H1 (cell line): ENCODE data around the gene GPSM1. TPM values are rescaled to one million over a fixed set of nuclear protein-coding genes. Genes with fewer than 3 reads are reported as not detected.

Source experiments
- CHD1 ChIP-seq: IDR thresholded peaks from 2 replicates; pipeline ENCODE4 v1.6.1; 2012; ENCODE audit warnings: low read depth, low read length, improper control_type of control experiment
- CREB1 ChIP-seq: IDR thresholded peaks from 2 replicates; pipeline ENCODE4 v1.6.1; 2012; ENCODE audit warnings: inconsistent platforms
- EGR1 ChIP-seq: IDR thresholded peaks from 2 replicates; pipeline ENCODE4 v1.6.1; 2011; ENCODE audit warnings: low read depth, low read length, borderline replicate concordance
- FOSL1 ChIP-seq: IDR thresholded peaks from 2 replicates; pipeline ENCODE4 v1.6.1; 2011; ENCODE audit warnings: mild to moderate bottlenecking, low read depth, low read length, moderate library complexity; ENCODE audit not compliant: insufficient read depth
- HDAC2 ChIP-seq, 2 experiments: fragments of 300-600 bp in 1 of 2; sonication (generic) in 1 of 2; IDR thresholded peaks; 2 replicates each; pipeline ENCODE4 v1.6.1; 2011 to 2012; ENCODE audit warnings: low read depth in 2 of 2, low read length in 2 of 2, mild to moderate bottlenecking in 2 of 2, moderate library complexity in 2 of 2, borderline replicate concordance in 1 of 2, inconsistent platforms in 1 of 2
- KDM1A ChIP-seq: fragments of 200-600, 300-600 bp; sonication (generic); IDR thresholded peaks from 2 replicates; pipeline ENCODE4 v1.7.1; 2016; ENCODE audit warnings: mild to moderate bottlenecking, low read length, borderline replicate concordance
- POLR2A ChIP-seq, 2 experiments: IDR thresholded peaks; 1 replicate in 1 of 2; 2 replicates in 1 of 2; pipeline ENCODE4 v1.6.1; 2011; ENCODE audit warnings: low read depth in 2 of 2, low read length in 2 of 2, mild to moderate bottlenecking in 2 of 2; ENCODE audit errors: control extremely low read depth in 1 of 2
- RFX5 ChIP-seq: IDR thresholded peaks from 2 replicates; pipeline ENCODE4 v1.6.1; 2011; ENCODE audit warnings: low read depth, low read length, improper control_type of control experiment, borderline replicate concordance
- SIRT6 ChIP-seq: IDR thresholded peaks from one replicate; pipeline ENCODE4 v1.7.1; 2012; ENCODE audit warnings: low read length, inconsistent platforms
- SP1 ChIP-seq: IDR thresholded peaks from 2 replicates; pipeline ENCODE4 v1.6.1; 2011; ENCODE audit warnings: low read depth, low read length
- TAF1 ChIP-seq: IDR thresholded peaks from 2 replicates; pipeline ENCODE4 v1.6.1; 2011; ENCODE audit warnings: mild to moderate bottlenecking, low read depth, low read length
- polyA plus RNA-seq, 7 experiments: library from polyadenylated mRNA; depleted of rRNA in 3 of 7; stranded (reverse) in 5 of 7; unstranded in 2 of 7; fragments of >200 nt in 5 of 7; fragments of 200-250 nt in 2 of 7; gene quantifications; 1 replicate in 5 of 7; 2 replicates in 1 of 7; 4 replicates in 1 of 7; pipeline versions ENCODE4 v1.2.1 to v1.2.3, GENCODE V29; 2011 to 2013; ENCODE audit warnings: missing spikeins in 2 of 7, mixed read lengths in 2 of 7
- total RNA-seq: library from RNA; stranded (reverse); fragmentation: NEBNext Ultra II Directional; extraction: Animal tissue kit (Norgen Biotek cat#: 25700); gene quantifications from 2 replicates; pipeline ENCODE4 v1.2.1, GENCODE V29; 2021

The GPSM1 gene
- total and polyA plus RNA-seq, 2 of the 8 experiments (the other 6 are each of a cell fraction or from before 2014, with no cell fraction given): 12.8 to 18.0 TPM

GRCh38 chr9:136327304-136327974, at the start of gene GPSM1 (continued):
- TF ChIP-seq HDAC2 (IDR thresholded peaks at IDR 0.05; ENCODE audit: borderline replicate concordance in 1 of 2, low read depth in 2 of 2, low read length in 2 of 2): no peak
- TF ChIP-seq SP1: no peak
- no peak for TF ChIP-seq SIRT6
- no peak for TF ChIP-seq FOSL1
- peak; percentile 64; the same call in 1 of the 2 replicates for TF ChIP-seq CREB1
- TF ChIP-seq EGR1: 0 out of 2 replicates have a peak, but pooled peaks have one; percentile 21
- no peak for TF ChIP-seq CHD1
- no peak for TF ChIP-seq RFX5
- peak; percentile 17; the same call in 1 of the 2 replicates for TF ChIP-seq TAF1
- TF ChIP-seq KDM1A: no peak
- no peak for TF ChIP-seq POLR2A (IDR thresholded peaks at IDR 0.05; ENCODE audit: control extremely low read depth in 1 of 2, low read depth in 2 of 2, low read length in 2 of 2)
